Retina (tissue), 1 donor: ENCODE measurements around the gene FAM13A.
A peak's percentile ranks its signal among the peaks of the same experiment; 100 is the strongest.
"Not testable (repeated sequence)": the region's sequence is repeated elsewhere in the genome, so short reads cannot be mapped to it uniquely, and the experiment has no call there.

Source experiments
- DNase-seq: peaks from one replicate; pipeline ENCODE4 v3.0.0-alpha.2; 2016

Gene FAM13A

DNA sequence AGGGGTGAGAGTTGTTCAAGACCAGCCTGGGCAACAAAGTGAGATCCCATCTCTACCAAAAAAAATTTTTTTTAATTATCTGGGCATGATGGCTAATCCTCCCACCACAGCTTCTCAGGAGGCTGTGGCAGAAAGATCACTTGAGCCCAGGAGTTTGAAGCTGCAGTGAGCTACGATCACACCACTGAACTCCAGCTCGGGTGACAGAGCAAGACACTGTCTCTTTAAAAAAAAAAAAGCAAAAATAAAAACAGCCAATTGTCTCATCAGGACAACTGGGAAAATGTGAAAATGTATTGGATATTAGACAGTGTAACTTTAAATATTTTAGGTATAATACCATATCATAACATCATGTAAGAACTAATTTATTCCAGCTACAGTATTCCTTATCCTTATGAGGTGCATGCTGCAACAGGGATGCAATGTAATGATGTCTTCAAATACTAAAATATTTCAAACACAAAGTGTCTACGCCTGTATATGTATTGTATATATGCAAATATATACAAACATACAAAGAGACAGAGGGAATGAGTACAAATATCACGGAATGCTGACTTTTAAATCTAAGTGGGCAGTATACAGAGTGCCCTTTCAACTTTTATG lies 17.2 kb downstream of the FAM13A start:
- DNase-seq: no peak

DNA sequence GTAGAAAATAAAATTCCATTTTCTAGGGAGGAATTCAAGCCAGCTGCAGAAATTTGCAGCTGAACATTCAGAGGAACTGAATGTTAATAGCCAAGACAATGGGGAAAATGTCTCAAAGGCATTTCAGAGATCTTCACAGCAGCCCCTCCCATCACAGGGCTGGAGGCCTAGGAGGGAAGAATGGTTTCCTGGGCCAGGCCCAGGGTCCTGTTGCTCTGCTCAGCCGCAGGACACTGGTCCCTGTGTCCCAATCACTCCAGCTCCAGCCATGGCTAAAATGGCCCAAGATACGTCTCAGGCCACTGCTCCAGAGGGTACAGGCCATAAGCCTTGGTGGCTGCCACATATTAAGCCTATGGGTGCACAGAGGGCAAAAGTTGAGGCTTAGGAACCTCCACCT lies 20.4 kb downstream of the FAM13A start:
- DNase-seq: no peak

DNA sequence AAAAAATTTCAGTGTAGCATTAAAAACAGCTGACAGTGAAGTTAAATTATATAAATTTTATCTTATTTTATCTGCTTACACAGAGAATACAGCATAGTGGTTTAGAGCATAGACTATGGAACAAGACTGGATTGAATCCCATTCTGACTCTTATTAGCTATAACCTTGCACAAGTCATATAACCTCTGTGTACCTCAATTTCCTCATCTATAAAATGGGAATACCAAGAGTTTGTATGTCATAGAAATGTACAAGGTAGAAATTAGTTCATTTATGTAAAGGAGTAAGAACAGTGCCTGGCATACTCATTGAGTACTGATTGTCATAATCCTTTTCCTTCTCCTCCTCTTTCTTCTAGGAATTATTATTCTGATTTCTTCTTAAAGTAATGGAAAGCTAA lies 25.7 kb downstream of the FAM13A start:
- no peak for DNase-seq

DNA sequence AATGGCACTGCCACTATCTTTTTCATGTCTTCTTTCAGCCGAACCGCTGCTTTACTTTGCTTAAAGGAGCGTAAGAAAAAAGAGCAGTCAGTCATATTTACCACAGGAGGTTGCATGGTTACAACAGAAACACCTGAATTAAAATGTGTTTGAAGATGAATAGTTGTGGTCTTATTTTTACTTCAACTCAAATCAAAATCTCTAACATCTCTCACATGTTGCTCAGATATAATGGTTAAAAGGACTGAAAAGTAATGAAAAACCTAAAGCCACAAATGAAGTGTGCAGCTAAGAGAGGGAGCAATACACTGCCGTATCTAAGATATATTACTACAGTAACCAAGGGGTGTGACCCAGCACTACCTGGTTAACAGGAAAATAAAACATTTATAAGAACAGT lies 27.4 kb downstream of the FAM13A start:
- no peak for DNase-seq

DNA sequence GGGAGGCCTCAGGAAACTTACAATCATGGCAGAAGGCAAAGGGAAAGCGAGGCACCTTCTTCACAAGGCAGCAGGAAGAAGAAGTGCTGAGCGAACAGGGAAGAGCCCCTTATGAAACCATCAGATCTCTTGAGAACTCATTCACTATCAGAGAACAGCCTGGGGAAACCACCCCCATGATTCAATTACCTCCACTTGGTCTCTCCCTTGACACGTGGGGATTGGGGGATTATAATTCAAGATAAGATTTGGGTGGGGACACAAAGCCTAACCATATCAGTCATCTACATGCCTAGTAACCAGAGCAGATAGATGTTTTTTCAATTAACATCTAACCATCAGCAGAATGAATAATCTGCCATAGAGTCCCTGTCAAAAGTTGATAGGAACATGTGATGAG lies 30.4 kb downstream of the FAM13A start:
- no peak for DNase-seq

DNA sequence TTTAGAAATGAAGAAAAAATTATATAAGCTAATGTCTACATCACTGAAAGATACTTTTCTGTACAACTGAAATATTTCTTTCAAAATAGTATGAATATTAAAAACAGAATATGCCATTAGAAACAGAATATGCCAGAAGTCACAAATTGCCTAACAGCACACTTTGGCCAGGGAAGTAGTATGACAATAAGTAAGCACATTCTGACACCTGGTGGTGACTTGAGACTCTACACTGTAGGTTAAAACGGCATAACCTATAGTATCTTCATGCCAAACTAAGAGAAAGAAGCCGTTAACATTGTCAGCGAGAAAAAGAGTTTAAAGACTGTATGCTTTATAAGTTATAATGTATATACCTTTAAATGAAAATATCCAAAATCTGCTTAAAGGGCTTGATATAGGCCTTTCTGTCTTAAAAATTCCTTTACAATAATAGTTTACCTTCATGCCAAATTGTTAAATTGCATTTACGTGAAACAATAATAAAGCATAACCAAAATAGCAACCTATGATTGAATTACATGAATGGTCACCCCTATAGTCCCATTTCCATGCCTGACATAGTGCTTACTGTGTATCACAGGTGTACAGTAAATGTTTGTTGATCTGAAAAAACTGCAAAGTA lies 32.8 kb downstream of the FAM13A start:
- DNase-seq: peak; percentile 24

DNA sequence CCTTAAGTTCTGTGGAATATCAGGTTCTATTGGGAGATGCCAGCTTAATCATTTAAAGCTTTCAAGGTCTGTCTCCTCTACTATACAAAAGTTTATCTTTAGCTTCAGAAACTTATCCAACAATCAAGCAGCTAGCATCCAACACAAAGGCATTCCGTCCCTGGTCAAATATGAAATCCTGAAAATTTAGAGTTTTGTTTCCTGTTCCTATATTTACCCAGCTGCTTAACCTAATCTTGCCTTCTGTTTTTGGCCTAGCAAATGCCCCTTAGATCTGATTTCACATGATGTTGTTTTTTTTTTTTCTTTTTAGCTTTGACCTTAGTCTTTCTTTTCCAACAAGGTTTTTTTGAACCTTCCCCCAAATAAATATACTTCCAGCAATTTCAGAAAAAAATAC lies 33.8 kb downstream of the FAM13A start:
- no peak for DNase-seq

DNA sequence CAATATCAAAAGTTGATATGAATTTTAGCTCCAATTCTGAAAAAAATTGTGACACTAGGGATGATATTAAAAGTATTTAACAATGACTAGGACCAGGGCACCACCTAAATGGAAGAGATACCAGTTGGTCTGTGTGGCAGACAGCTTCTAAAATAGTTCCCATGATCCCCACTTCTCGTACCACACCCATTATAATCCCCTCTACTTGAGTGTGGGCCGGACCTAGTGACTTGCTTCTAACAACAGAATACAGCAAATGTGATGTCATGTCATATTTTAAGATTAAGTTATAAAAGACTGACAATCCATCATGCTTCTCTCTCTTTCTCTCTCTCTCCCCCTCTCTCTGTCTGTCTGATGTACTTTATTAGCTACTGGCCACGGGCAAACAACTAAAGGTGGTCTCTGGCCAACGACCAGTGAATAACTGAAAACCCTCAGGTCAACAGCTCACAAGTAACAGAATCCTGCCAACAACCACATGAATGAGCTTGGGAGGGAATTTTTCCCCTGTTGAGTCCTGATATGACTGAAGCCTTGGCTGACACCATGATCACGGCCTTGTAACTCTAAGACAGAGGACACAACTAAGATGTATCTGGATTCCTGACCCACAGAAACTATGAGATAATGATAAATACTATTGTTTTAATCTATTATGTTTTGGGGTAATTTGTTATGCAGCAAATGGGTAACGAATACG lies 34.4 kb downstream of the FAM13A start:
- no peak for DNase-seq

DNA sequence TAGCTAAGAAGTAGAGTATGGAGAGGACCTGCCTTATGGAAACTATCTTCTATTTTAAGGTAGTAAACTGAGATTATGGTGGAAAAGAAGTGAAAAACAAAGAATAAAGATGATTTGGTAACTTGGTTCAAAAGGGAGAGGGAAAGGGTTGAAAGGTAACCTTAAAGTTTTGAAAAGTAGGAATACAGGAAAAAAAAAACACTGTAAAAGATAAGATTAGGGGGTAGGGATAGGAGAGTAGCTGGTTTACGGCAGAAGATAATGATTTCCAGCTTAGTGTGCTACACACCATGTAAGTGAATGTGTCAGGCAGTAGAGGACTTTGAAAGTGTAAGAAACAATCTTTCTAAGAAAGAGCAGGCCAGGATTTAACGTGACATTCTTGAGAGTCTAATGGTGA lies 35.3 kb downstream of the FAM13A start:
- no peak for DNase-seq

DNA sequence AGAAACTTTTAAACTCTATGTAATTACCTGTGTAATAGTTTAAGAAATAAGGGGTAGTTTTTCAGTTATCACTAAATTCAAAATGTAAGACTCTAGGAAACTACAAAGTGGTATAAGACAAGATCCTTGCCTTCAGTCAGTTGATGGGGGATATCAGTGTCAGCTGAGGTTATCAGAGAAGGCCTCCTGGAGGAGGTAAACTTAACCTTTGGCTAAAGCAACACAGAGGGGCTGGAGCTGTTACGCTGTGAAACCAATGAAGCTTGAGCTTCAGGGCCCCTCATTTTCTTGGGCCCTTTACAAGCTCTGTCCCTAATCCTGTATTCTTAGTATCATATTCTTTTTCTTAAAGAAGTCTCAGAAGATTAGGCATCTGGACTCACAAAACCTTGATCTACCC lies 35.9 kb downstream of the FAM13A start:
- no peak for DNase-seq

DNA sequence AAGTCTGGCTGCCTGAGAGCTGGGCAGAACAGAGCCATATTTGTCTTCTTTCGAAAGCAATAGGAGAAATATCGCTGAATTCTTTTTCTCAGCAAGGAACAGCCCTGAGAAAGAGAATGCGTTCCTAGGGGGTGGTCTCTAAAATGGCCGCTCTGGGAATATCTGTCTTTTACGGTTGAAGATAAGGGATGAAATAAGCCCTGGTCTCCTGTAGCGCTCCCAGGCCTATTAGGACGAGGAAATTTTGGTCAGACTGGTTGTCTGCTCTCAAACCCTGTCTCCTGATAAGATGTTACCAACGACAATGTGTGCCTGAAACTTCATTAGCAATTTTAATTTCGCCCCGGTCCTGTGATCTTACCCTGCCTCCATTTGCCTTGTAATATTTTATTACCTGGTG lies 42.1 kb downstream of the FAM13A start:
- not testable (repeated sequence) for DNase-seq

DNA sequence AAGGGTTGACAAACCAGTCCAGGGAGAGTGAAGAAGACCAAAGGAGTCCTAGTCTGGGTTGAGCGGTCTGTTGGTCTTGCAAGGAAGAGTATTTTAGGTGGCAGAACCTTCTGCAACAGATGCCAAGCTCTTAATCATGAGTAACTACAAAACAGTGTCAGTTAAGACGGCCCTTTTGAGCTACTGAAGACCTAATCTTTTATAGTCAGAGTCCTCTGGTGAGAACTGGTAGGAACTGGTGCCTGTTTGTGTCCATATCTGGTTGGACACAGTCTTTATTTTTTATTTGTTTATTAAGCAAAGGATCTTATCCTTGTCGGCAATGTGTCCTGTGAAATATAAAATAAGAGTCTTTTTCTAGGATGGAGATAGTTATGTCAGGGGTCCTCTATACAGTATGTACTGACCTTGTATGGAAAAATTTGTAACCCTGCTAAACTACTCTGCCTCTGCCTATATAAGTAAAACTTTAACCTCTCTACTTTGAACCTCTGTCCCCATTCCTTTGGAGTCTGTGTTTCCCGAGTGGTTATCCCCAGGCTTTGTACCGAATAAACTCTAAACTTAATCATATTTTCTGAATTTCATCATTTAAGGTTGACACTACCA lies 47.1 kb downstream of the FAM13A start:
- DNase-seq: no peak

DNA sequence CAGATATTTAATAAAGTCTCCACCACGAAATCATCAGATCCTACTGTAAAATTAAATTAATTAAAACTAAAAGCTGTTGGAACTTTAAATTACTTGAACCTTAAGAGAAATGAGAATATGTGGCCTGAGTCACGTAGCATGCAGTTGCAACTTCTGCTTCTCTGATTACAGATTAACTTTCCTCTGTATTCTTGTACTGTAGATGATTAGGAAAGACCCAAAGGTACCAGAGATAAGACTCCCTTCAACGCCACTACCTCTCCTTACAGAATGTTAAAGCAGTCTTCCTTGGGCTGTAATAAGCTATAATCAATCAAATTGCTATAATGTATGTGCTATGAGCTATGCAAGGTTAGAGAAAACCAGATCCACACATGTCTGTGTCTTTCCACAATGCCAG lies 47.9 kb downstream of the FAM13A start:
- DNase-seq: no peak

DNA sequence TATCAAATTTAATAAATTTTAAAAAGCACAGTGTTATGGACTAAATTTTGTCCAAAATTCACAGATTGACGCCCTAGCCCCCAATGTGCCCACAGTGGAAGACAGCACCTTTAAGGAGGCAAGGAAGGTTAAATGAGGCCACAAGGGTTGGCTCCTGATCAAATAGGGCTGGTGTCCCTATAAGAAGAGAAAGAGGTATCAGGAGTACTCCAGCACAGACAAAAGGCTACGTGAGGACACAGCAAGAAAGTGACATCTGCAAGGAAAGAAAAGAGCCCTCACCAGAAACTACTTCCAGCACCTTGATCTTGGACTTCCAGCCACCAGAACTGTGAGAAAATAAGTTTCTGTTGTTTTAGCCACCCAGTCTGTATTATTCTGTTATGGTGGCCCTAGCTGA lies 48.8 kb downstream of the FAM13A start:
- no peak for DNase-seq

DNA sequence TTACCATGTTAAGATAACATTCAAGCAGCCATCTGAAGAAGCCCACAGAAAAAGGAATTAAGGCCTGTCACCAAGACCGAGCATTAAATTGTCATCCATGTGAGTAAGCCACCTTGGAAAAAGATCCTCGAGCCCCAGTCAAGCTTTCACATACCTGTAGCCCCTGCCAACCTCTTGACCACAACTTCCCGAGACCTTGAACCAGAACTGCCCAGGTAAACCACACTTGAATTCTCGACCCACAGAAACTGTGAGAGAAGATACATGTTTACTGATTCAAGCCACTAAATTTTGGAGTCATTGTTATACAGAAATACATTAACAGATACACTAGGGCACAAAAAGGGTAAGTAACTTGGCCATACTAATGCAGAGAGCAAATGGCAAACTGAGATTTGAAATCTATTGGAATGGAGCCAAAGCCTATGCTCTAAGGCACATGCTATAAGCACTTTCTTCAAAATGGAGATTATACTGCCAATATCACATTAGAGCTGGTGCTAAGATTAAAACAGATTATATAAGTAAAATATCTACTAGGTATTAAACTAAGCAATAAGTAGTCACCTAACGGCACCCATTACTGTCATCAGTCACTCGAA lies 49.5 kb downstream of the FAM13A start:
- DNase-seq: no peak

DNA sequence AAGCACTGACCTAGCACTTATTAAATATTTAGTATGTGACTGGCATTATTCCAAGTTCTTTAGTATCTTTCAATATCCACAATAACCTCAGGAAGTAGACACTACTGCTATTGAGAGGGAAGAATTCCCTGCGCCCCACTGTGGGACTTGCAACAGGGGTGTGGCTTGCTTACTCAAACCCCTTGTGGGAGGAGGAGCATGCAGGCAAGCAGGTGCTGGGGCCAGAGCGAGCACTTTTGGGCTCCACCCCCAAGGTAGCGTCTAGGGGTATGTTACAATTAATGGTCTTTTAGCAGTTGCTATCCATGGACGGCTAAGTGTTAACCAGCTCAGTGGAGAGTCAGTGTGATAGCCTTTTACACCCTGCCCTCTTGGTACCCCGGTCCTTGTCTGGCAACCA lies 50.7 kb downstream of the FAM13A start:
- DNase-seq: no peak

DNA sequence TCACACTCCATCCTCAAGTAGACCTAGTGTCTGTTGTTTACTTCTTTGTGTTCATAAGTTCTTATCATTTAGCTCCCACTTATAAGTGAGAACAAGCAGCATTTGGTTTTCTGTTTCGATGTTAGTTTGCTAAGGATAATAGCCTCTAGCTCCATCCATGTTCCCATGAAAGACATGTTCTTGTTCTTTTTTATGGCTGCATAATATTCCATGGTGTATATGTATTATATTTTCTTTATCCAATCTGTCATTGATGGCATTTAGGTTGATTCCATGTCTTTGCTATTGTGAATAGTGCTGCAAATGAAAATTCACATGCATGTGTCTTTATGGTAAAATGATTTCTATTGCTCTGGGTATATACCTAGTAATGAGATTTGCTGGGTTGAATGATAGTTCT lies 51.9 kb downstream of the FAM13A start:
- DNase-seq: not testable (repeated sequence)

DNA sequence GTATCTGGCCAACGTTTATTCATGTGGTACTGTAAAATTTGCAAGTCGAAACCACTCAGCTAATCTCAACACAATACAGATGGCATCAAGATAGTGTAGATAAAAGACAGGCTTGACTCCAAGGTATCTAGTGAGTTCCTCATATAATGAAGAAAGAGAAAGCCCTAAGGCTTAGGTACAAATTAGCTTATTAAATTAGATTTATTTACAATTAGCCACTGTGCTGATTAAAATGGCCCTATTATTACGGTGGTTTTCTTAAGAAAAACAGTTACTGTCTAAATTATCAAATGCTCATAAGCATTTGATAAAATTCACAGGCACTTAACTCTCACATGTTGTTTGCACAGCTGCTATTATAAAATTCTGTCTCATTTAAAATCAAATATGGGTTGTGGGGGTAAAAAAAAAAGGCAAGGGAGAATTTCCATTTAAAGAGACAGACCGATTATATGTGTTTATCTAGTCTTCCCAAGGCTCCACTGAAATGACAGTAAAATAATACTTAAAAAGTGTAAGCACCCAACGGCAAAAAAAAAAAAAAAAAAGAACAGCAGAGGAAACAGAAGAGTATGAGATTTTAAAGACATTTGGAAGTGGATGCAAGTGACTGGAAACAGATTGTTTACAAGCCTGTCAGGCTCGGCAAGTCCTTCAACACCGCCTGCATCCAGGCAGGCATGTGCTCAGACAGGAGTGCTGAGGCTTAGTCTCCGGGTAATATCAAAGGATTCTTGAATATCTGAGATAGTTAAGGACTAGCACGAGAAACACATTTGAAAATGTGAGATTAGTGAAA lies 55.1 kb downstream of the FAM13A start:
- no peak for DNase-seq

DNA sequence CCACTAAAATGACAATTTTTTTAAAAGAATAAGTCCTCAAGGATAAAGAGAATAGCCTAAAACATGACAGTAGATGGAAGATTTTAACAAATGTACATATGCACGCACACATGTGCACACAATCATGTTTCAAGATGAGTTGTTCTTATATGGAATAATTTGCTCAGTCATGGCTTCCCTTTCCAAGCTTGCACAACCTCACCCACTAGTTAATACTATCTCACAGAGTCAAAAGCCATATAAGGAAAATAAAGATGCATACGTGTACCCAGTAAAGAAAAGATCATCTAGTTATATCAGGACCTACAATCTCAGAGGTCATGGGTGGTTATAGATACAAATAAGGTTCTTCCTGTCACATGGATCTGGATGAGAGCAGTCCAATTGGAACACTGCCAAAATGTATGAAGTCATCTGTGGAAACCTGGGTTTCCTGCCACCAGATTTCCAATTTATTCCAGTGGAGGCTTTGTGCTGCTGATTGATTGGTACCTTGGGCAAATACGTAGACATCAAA lies 56.1 kb downstream of the FAM13A start:
- DNase-seq: no peak

DNA sequence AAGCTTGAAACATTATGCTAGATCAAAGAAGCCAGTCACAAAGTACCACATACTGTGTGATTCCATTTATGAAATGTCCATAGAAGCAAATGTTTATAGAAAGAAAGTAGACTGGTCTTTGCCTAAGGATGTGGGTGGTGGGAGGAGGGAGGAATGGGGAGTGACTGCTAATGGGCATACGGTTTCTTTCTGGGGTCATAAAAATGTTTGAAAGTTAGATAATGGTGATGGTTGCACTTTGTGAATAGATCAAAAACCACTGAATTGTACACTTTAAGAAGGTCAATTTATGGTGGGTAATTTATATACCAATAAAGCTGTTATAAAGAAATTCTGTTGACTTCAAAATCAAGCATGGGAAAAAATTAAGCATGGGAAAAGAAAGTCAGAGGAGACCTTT lies 56.6 kb downstream of the FAM13A start:
- DNase-seq: no peak

DNA sequence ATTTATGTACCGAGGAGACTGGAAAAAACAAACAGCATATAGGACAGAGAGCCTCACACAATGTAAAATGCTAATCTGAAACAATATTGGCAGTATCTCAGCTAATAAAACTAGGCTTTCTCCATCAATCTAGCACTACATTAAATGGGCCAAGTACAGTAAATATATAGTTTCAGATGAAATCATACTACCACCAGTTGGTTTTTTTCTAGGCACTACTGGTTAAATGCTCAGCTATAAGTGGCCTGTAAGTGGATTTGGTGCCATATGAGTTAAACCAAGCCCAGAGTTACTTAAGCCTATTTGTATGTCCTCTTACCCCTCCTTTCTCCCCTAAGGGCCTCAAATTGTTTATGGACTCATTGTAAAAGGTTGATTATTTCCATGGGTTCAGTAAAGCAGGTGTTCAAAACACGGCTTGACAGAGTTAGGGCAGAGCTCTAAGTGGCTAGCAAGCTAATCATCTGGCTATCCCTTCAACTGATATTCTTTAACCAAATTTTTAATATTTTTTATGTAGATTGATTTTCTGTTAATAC lies 57.5 kb downstream of the FAM13A start:
- DNase-seq: no peak

DNA sequence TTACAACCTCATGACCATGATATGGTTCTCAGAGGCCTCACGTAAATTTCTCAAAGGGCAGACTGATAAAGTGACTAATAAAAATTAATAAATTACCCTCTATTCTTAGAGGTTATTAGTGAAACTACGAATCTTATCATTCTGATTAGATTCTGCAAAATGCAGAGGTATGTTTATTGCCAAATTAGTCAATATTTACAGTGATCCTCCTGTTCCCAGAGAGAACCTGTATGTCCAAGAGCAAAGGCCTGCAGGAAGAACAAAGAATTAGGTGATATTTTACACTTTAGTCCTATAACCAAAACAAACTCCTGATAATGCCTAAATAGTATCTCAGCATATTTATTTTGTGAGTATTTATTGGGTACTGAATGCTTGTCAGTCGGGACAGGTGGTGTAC lies 58.1 kb downstream of the FAM13A start:
- no peak for DNase-seq
